GM19468 (cell line): Measurements from ENCODE around the gene DMXL1.

Experiments used
- ATAC-seq: cut with Tn5 transposase; IDR thresholded peaks from one replicate; pipeline ENCODE4 v1.9.1; 2021; ENCODE audit warnings: mild to moderate bottlenecking, moderate library complexity, moderate number of reproducible peaks; ENCODE audit not compliant: unreplicated experiment; ENCODE audit errors: extremely low read depth

The DMXL1 gene

GRCh38 chr5:119070828-119071560, at the start of gene DMXL1:
Gene DMXL1, plus strand, starts transcription at chr5:119071087. Its CDS starts 483 bp downstream, at chr5:119071570.
- peak; percentile 86 for ATAC-seq

- no peak for ATAC-seq
Measured at GRCh38 chr5:119021149-119021732, 49.6 kb upstream of the DMXL1 start.

GRCh38 chr5:119022017-119022745, 48.7 kb upstream of the DMXL1 start:
- no peak for ATAC-seq

GRCh38 chr5:119022773-119023172, 48.1 kb upstream of the DMXL1 start:
- ATAC-seq, result no peak

- ATAC-seq, result no peak
Measured at GRCh38 chr5:119028575-119028974, 42.3 kb upstream of the DMXL1 start.

- ATAC-seq, result peak; percentile 76
Measured at GRCh38 chr5:119031011-119031886, 39.6 kb upstream of the DMXL1 start.

- ATAC-seq, result peak; percentile 54
Measured at GRCh38 chr5:119031905-119032304, 39.0 kb upstream of the DMXL1 start.

- no peak for ATAC-seq
Measured at GRCh38 chr5:119032656-119033055, 38.2 kb upstream of the DMXL1 start.

- no peak for ATAC-seq
Measured at GRCh38 chr5:119033135-119033534, 37.8 kb upstream of the DMXL1 start.

GRCh38 chr5:119036101-119036762, 34.7 kb upstream of the DMXL1 start:
- no peak for ATAC-seq

GRCh38 chr5:119037496-119038215, 33.2 kb upstream of the DMXL1 start:
- ATAC-seq, result no peak

GRCh38 chr5:119048246-119048645, 22.6 kb upstream of the DMXL1 start:
- ATAC-seq, result no peak

GRCh38 chr5:119049824-119050449, 20.9 kb upstream of the DMXL1 start:
- no peak for ATAC-seq

GRCh38 chr5:119054101-119054500, 16.8 kb upstream of the DMXL1 start:
- no peak for ATAC-seq

- no peak for ATAC-seq
Measured at GRCh38 chr5:119055294-119055693, 15.6 kb upstream of the DMXL1 start.

GRCh38 chr5:119058979-119059529, 11.8 kb upstream of the DMXL1 start:
- no peak for ATAC-seq

- ATAC-seq, result no peak
Measured at GRCh38 chr5:119059740-119060255, 11.1 kb upstream of the DMXL1 start.
